ENCODE data around the gene MTO1.
"Not testable (repeated sequence)": the region's sequence is repeated elsewhere in the genome, so short reads cannot be mapped to it uniquely, and the experiment has no call there.

MTO1 gene

GRCh38 chr6:73532293-73532692 is 70.8 kb downstream of the MTO1 start:
- Histone ChIP-seq H3K27me3 (no peaks in the 10 kb centered on the region), H3K27ac (no peak overlapping the region), H3K9me3 (no peaks in the 10 kb centered on the region), H3K36me3 (no peaks in the 10 kb centered on the region), H3K4me1 (no peaks in the 10 kb centered on the region), H3K4me3 (no peak overlapping the region)
- TF ChIP-seq CTCF (IDR thresholded peaks at IDR 0.05) = no peak
- DNase-seq = no peak
- intact Hi-C loops (cut with DNase I; ENCODE audit: low total_unique reads) = no loop called here

- no peak for TF ChIP-seq CTCF (IDR thresholded peaks at IDR 0.05)
- no peaks in the 10 kb centered on the region for H3K4me1 ChIP-seq
- no peak for DNase-seq
- no peak overlapping the region for H3K4me3 ChIP-seq
- no peaks in the 10 kb centered on the region for H3K36me3 ChIP-seq
- intact Hi-C loops (cut with DNase I; ENCODE audit: low total_unique reads) = no loop called here
- no peak overlapping the region for H3K27ac ChIP-seq
- H3K27me3 ChIP-seq = no peaks in the 10 kb centered on the region
- H3K9me3 ChIP-seq = no peaks in the 10 kb centered on the region
These were observed 73.1 kb downstream of the MTO1 start for GRCh38 chr6:73534628-73535027.

GRCh38 chr6:73537677-73538076 is 76.1 kb downstream of the MTO1 start:
- Histone ChIP-seq H3K4me3 (no peak overlapping the region), H3K9me3 (no peaks in the 10 kb centered on the region), H3K27ac (no peak overlapping the region), H3K36me3 (no peaks in the 10 kb centered on the region), H3K4me1 (no peaks in the 10 kb centered on the region), H3K27me3 (no peaks in the 10 kb centered on the region)
- intact Hi-C loops (cut with DNase I; ENCODE audit: low total_unique reads) = no loop called here
- no peak for DNase-seq
- no peak for TF ChIP-seq CTCF (IDR thresholded peaks at IDR 0.05)

- Histone ChIP-seq H3K9me3 (no peaks in the 10 kb centered on the region), H3K27ac (no peak overlapping the region), H3K4me3 (no peak overlapping the region), H3K27me3 (no peaks in the 10 kb centered on the region), H3K4me1 (no peaks in the 10 kb centered on the region), H3K36me3 (no peaks in the 10 kb centered on the region)
- intact Hi-C loops (cut with DNase I; ENCODE audit: low total_unique reads) = no loop called here
- DNase-seq = no peak
- no peak for TF ChIP-seq CTCF (IDR thresholded peaks at IDR 0.05)
These were observed 76.7 kb downstream of the MTO1 start for GRCh38 chr6:73538116-73538779.

GRCh38 chr6:73542481-73542880 is 80.9 kb downstream of the MTO1 start:
- intact Hi-C loops (cut with DNase I; ENCODE audit: low total_unique reads); H3K9me3 ChIP-seq; DNase-seq; H3K27ac ChIP-seq; H3K4me3 ChIP-seq; H3K4me1 ChIP-seq; H3K36me3 ChIP-seq; H3K27me3 ChIP-seq: not testable (repeated sequence)

- no peak for DNase-seq
- no peaks in the 10 kb centered on the region for H3K4me1 ChIP-seq
- intact Hi-C loops (cut with DNase I; ENCODE audit: low total_unique reads) = no loop called here
These were observed 81.4 kb downstream of the MTO1 start for GRCh38 chr6:73542891-73543290.

More at GRCh38 chr6:73542891-73543290, 81.4 kb downstream of the MTO1 start:
- H3K27ac ChIP-seq = no peak overlapping the region
- TF ChIP-seq CTCF (IDR thresholded peaks at IDR 0.05) = no peak
- no peaks in the 10 kb centered on the region for H3K27me3 ChIP-seq
- H3K36me3 ChIP-seq = no peaks in the 10 kb centered on the region
- H3K9me3 ChIP-seq = no peaks in the 10 kb centered on the region
- no peak overlapping the region for H3K4me3 ChIP-seq
